A673 (cell line): Measurements from ENCODE around the gene ADAM8. TPM values are rescaled to one million over a fixed set of nuclear protein-coding genes. Genes with fewer than 3 reads are reported as not detected.

ENCODE experiments used
- BruUV-seq: library from RNA; stranded (reverse); fragments of 400-500 nt; replicated peaks from 2 replicates; lab custom pipeline; 2021; lab: Mats Ljungman, UMichigan
- CTCF ChIA-PET: fragments of 300-600 bp; sonication (Branson Sonifier 250); formaldehyde crosslinking; loops from one replicate; lab custom pipeline; 2022; ENCODE audit warnings: antibody characterized with exemption; lab: Charles Lee
- POLR2A ChIA-PET: fragments of 300-600 bp; sonication (Branson Sonifier 250); formaldehyde crosslinking; loops from one replicate; lab custom pipeline; 2022; ENCODE audit warnings: antibody characterized with exemption; ENCODE audit not compliant: low non-redundant PET; lab: Charles Lee
- DNase-seq: peaks from one replicate; pipeline ENCODE4 v3.0.0-alpha.2; 2015; ENCODE audit warnings: low spot score
- H3K27ac ChIP-seq: fragments of 200-600 bp; sonication (generic); 2 replicates; pipeline ENCODE4 v1.5.1; 2016; ENCODE audit warnings: mixed run types, low read depth, mild to moderate bottlenecking, mixed read lengths, antibody characterized with exemption, low read length; ENCODE audit not compliant: poor library complexity, severe bottlenecking
- H3K27me3 ChIP-seq: fragments of 200-600 bp; sonication (generic); replicated peaks from 2 replicates; pipeline ENCODE4 v1.6.1; 2017; ENCODE audit warnings: mixed run types, low read depth, mild to moderate bottlenecking, mixed read lengths, antibody characterized with exemption, low read length; ENCODE audit not compliant: insufficient read depth, poor library complexity
- H3K36me3 ChIP-seq: fragments of 200-600 bp; sonication (generic); 2 replicates; pipeline ENCODE4 v1.6.1; 2016; ENCODE audit warnings: mixed run types, mild to moderate bottlenecking, mixed read lengths, antibody characterized with exemption, low read length; ENCODE audit not compliant: insufficient read depth, poor library complexity, severe bottlenecking
- H3K4me1 ChIP-seq: fragments of 200-600 bp; sonication (generic); 2 replicates; pipeline ENCODE4 v1.6.1; 2017; ENCODE audit warnings: mixed run types, mild to moderate bottlenecking, mixed read lengths, antibody characterized with exemption, low read length; ENCODE audit not compliant: insufficient read depth, poor library complexity, severe bottlenecking
- H3K4me3 ChIP-seq: fragments of 200-600 bp; sonication (generic); 2 replicates; pipeline ENCODE4 v1.5.1; 2016; ENCODE audit warnings: low read depth, mixed run types, mild to moderate bottlenecking, mixed read lengths, low read length; ENCODE audit not compliant: poor library complexity, severe bottlenecking
- H3K9me3 ChIP-seq: fragments of 200-600 bp; sonication (generic); 2 replicates; pipeline ENCODE4 v1.6.1; 2016; ENCODE audit warnings: mixed run types, low read depth, mild to moderate bottlenecking, mixed read lengths, antibody characterized with exemption, low read length; ENCODE audit not compliant: poor library complexity, severe bottlenecking
- CTCF ChIP-seq: fragments of 300-800, 200-600 bp; sonication (generic); conservative IDR thresholded peaks from 2 replicates; pipeline ENCODE4 v1.5.1; 2017; ENCODE audit warnings: low read depth, mild to moderate bottlenecking, antibody characterized with exemption, low read length, moderate library complexity, mixed read lengths
- EZH2 ChIP-seq: fragments of 200-600 bp; sonication (generic); IDR thresholded peaks from 2 replicates; pipeline ENCODE4 v1.6.1; 2017; ENCODE audit warnings: borderline replicate concordance, low read depth, mild to moderate bottlenecking, mixed read lengths, antibody characterized with exemption, low read length; ENCODE audit not compliant: poor library complexity, severe bottlenecking
- intact Hi-C: fragments of 100-400 bp; cut with micrococcal nuclease; formaldehyde crosslinking; loops from one replicate; pipeline ENCODE4 v1.10.0; 2022; ENCODE audit not compliant: unreplicated experiment
- total RNA-seq: library from RNA; stranded (reverse); gene quantifications from 2 replicates; pipeline ENCODE4 v1.2.3, GENCODE V29; 2021

ADAM8 gene
- total RNA-seq, 1 experiment from 2014 or later = 1.2 TPM

GRCh38 chr10:133258818-133259601 is 17.7 kb downstream of the ADAM8 start:
- Histone ChIP-seq H3K4me1 (peaks cover 19% of the 10 kb centered on the region), H3K9me3 (no peaks in the 10 kb centered on the region), H3K27me3 (no peaks in the 10 kb centered on the region), H3K4me3 (no peak overlapping the region), H3K36me3 (no peaks in the 10 kb centered on the region), H3K27ac (no peak overlapping the region)
- ChIA-PET CTCF (no interaction called here), POLR2A (no interaction called here)
- no peak for TF ChIP-seq EZH2
- TF ChIP-seq CTCF = no peak
- peak; percentile 84 for DNase-seq
- intact Hi-C loops = no loop called here
- no TSS peak for BruUV-seq

DNA sequence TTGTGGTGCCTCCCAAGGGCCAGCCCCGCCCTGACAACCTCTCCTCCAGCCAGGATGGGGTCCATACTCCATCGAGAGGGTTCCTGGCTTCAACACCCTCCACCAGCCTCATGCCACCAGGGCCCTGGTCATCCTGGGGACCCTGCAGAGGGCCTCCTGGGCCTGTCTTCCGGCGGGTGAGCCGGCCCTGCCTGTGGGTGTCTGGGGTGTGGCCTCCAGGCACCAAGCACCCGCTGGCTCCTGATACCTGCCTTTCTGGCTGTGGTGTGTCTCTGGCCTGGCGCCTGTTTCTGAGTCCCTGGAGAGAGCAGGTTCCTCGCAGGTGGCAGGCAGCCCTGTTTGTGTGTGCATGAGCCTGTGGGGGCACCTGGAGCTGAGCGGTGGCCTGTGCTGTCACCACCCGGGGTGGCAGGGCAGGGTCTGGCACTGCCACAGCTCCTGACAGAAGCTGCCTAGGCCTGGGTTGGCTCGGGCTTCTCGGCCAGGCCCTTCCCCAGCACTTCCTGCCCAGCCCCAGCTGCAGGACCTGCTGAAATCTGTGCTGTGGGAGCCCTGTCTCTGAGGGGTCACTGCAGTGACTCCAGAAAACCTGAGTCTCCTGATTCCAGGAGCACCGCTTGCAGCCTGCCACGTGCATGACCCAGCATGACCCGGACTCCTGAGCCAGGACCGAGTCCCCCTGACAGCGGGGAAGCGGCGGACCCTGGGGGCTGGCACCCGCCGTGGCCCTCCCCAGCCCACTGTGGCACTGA is 18.4 kb downstream of the ADAM8 start:
- intact Hi-C loops = no loop called here
- ChIA-PET POLR2A (no interaction called here), CTCF (no interaction called here)
- no peak for TF ChIP-seq EZH2
- no peak for TF ChIP-seq CTCF
- no peak overlapping the region for H3K27ac ChIP-seq
- H3K4me1 ChIP-seq = peaks cover 19% of the 10 kb centered on the region
- no peaks in the 10 kb centered on the region for H3K36me3 ChIP-seq
- no peaks in the 10 kb centered on the region for H3K27me3 ChIP-seq
- no peaks in the 10 kb centered on the region for H3K9me3 ChIP-seq
- BruUV-seq = no TSS peak
- H3K4me3 ChIP-seq = no peak overlapping the region
- no peak for DNase-seq

GRCh38 chr10:133257489-133258065 is 19.1 kb downstream of the ADAM8 start:
- ChIA-PET CTCF (interaction anchor here (0.6 kb wide), 1 partner anchor 45 kb away, joined by 3 read pairs; no protein-coding TSS in a partner anchor), POLR2A (no interaction called here)
- H3K27ac ChIP-seq = no peak overlapping the region
- no TSS peak for BruUV-seq
- no peak overlapping the region for H3K4me3 ChIP-seq
- peaks cover 19% of the 10 kb centered on the region for H3K4me1 ChIP-seq
- intact Hi-C loops = no loop called here
- H3K27me3 ChIP-seq = no peaks in the 10 kb centered on the region
- no peaks in the 10 kb centered on the region for H3K36me3 ChIP-seq
- H3K9me3 ChIP-seq = no peaks in the 10 kb centered on the region
- TF ChIP-seq EZH2 (no peak), CTCF (peak; percentile 50)
- peak; percentile 40 for DNase-seq
